ENCODE measurements around the gene RNF222. TPM values are rescaled to one million over a fixed set of nuclear protein-coding genes. Genes with fewer than 3 reads are reported as not detected.

RNF222 gene
- total and polyA plus RNA-seq, 10 of the 15 experiments (the other 5 are each of a cell fraction or from before 2014, with no cell fraction given) = not detected

- no peaks in the 10 kb centered on the region for H3K27me3 ChIP-seq (replicated peaks in 1 of 2; ENCODE audit: control insufficient read depth in 2 of 2, insufficient read depth in 2 of 2, low read length in 1 of 2)
- peak overlapping the region; percentile 98 for H3K4me3 ChIP-seq
- H4K20me1 ChIP-seq (ENCODE audit: control insufficient read depth, insufficient read depth) = no peaks in the 10 kb centered on the region; the same call in 1 of the 2 replicates
- peak overlapping the region; percentile 73 for H2AFZ ChIP-seq (ENCODE audit: control insufficient read depth, low read depth, low read length)
- BruUV-seq (replicated peaks) = no TSS peak
- H3K4me1 ChIP-seq (ENCODE audit: control insufficient read depth, insufficient read depth, low read length) = peaks cover 3% of the 10 kb centered on the region; the same call in 1 of the 2 replicates
- ChIA-PET RAD21 (ENCODE audit: unreplicated experiment) (interaction anchor here (0.8 to 1.6 kb wide), 5 partner anchors 26 to 309 kb away, joined by 3 to 8 read pairs (median 4); partner anchors contain the start of gene KRABD2), SMC1A (ENCODE audit: uncharacterized antibody, unreplicated experiment) (interaction anchor here (0.6 to 1.5 kb wide), 9 partner anchors 9 to 562 kb away, joined by 3 to 6 read pairs (median 4); partner anchors contain the start of genes KRABD2 and PIK3R6), CTCF (interaction anchor here (0.8 to 2.2 kb wide), 6 partner anchors 10 to 325 kb away, joined by 3 to 7 read pairs (median 4); partner anchors contain the start of gene KRABD2), POLR2A (interaction anchor here (0.6 to 2.3 kb wide), 8 partner anchors 10 to 529 kb away, joined by 3 to 7 read pairs (median 4); partner anchors contain the start of genes CTC1 and PIK3R5)
- under 1% methylated on average over 43 of the region's 43 CpGs for WGBS (ENCODE audit: insufficient coverage, insufficient replicate concordance, low lambda C conversion rate, missing lambda C conversion rate)
- DNase-seq (ENCODE audit: low read depth, low spot score) = no peak
- no peaks in the 10 kb centered on the region for H3K9me3 ChIP-seq (replicated peaks; ENCODE audit: control insufficient read depth, insufficient read depth, low read length)
- FAIRE-seq = peak; percentile 18
- peak overlapping the region; percentile 95 for H3K9ac ChIP-seq (ENCODE audit: control insufficient read depth, insufficient read depth, low read length)
- no peaks in the 10 kb centered on the region for H3K36me3 ChIP-seq (ENCODE audit: control insufficient read depth in 2 of 2, insufficient read depth in 2 of 2, low read length in 1 of 2)
- H3K27ac ChIP-seq (ENCODE audit: control insufficient read depth, insufficient read depth) = peak overlapping the region; percentile 88
- H3K4me2 ChIP-seq (ENCODE audit: control insufficient read depth, insufficient read depth) = peak overlapping the region; percentile 77
- in situ Hi-C loops (cut with MboI) = no loop called here
- ATAC-seq = peak; percentile 77
- peaks cover 49% of the 10 kb centered on the region for H3K79me2 ChIP-seq (ENCODE audit: control insufficient read depth, insufficient read depth, low read length)
- intact Hi-C loops (cut with micrococcal nuclease; ENCODE audit: unreplicated experiment) = no loop called here
- 0 out of 2 replicates have a peak, but pooled peaks have one; percentile 54 for TF ChIP-seq NR2F1 (conservative IDR thresholded peaks at IDR 0.05)
- TF ChIP-seq ZNF687 (IDR thresholded peaks at IDR 0.05) = 0 out of 2 replicates have a peak, but pooled peaks have one; percentile 26
- TF ChIP-seq NKRF (conservative IDR thresholded peaks at IDR 0.05) = no peak; the same call in 1 of the 2 replicates
- TF ChIP-seq, protein P1, sequence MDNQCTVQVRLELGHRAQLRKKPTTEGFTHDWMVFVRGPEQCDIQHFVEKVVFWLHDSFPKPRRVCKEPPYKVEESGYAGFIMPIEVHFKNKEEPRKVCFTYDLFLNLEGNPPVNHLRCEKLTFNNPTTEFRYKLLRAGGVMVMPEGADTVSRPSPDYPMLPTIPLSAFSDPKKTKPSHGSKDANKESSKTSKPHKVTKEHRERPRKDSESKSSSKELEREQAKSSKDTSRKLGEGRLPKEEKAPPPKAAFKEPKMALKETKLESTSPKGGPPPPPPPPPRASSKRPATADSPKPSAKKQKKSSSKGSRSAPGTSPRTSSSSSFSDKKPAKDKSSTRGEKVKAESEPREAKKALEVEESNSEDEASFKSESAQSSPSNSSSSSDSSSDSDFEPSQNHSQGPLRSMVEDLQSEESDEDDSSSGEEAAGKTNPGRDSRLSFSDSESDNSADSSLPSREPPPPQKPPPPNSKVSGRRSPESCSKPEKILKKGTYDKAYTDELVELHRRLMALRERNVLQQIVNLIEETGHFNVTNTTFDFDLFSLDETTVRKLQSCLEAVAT (IDR thresholded peaks at IDR 0.05) = peak; percentile 30; the same call in 1 of the 2 replicates
- TF ChIP-seq EED (IDR thresholded peaks at IDR 0.05; ENCODE audit: low read depth) = peak; percentile 29; the same call in 1 of the 2 replicates
- peak; percentile 58 for TF ChIP-seq IKZF1 (conservative IDR thresholded peaks at IDR 0.05)
- peak; percentile 59; the same call in 1 of the 2 replicates for TF ChIP-seq DPF2 (IDR thresholded peaks at IDR 0.05)
- no peak for TF ChIP-seq JUND (IDR thresholded peaks at IDR 0.05; ENCODE audit: low read depth, low read length)
- peak; percentile 55; the same call in 1 of the 2 replicates for TF ChIP-seq LARP7 (IDR thresholded peaks at IDR 0.05)
- no peak for TF ChIP-seq ETV6 (conservative IDR thresholded peaks at IDR 0.05 in 1 of 2, IDR thresholded peaks at IDR 0.05 in 1 of 2; ENCODE audit: borderline replicate concordance in 1 of 2, low read depth in 1 of 2)
- no peak for TF ChIP-seq SKIL (IDR thresholded peaks at IDR 0.05; ENCODE audit: low read depth, poor library complexity, severe bottlenecking)
- TF ChIP-seq SMARCA5 (IDR thresholded peaks at IDR 0.05) = 0 out of 2 replicates have a peak, but pooled peaks have one; percentile 8
Measured at GRCh38 chr17:8436169-8436843, 38.7 kb upstream of the RNF222 start.
